GM19239 (cell line): ENCODE data around the gene TES.
"Not testable (repeated sequence)": the region's sequence is repeated elsewhere in the genome, so short reads cannot be mapped to it uniquely, and the experiment has no call there.

ENCODE experiments used
- DNase-seq: peaks from one replicate; pipeline ENCODE4 v3.0.0; 2011; ENCODE audit warnings: low spot score; ENCODE audit not compliant: insufficient read length
- FAIRE-seq: peaks from 2 replicates; lab custom pipeline; 2011; peaks lifted over from hg19 to GRCh38; lab: Jason Lieb, UNC

Gene TES

GRCh38 chr7:116273918-116274301 lies 63.6 kb downstream of the TES start:
- no peak for FAIRE-seq

GRCh38 chr7:116277070-116277469 lies 66.7 kb downstream of the TES start:
- no peak for DNase-seq
- no peak for FAIRE-seq

More at GRCh38 chr7:116273918-116274301, 63.6 kb downstream of the TES start:
- no peak for DNase-seq

GRCh38 chr7:116279217-116279616 lies 68.9 kb downstream of the TES start:
- DNase-seq: no peak
- no peak for FAIRE-seq

GRCh38 chr7:116280803-116281202 lies 70.5 kb downstream of the TES start:
- FAIRE-seq (no peak), DNase-seq (no peak)

- FAIRE-seq: no peak
Measured at GRCh38 chr7:116283595-116284204, 73.4 kb downstream of the TES start.

GRCh38 chr7:116284390-116284789 lies 74.1 kb downstream of the TES start:
- FAIRE-seq: no peak
- DNase-seq: no peak

More at GRCh38 chr7:116283595-116284204, 73.4 kb downstream of the TES start:
- DNase-seq: no peak

- FAIRE-seq (no peak), DNase-seq (no peak)
Measured at GRCh38 chr7:116285252-116285651, 74.9 kb downstream of the TES start.

GRCh38 chr7:116290740-116291139 lies 80.4 kb downstream of the TES start:
- DNase-seq (no peak), FAIRE-seq (no peak)

- FAIRE-seq: no peak
- DNase-seq: no peak
Measured at GRCh38 chr7:116291937-116292336, 81.6 kb downstream of the TES start.

GRCh38 chr7:116292381-116292780 lies 82.0 kb downstream of the TES start:
- no peak for DNase-seq
- FAIRE-seq: no peak

- FAIRE-seq: no peak
Measured at GRCh38 chr7:116293139-116293538, 82.8 kb downstream of the TES start.

GRCh38 chr7:116293633-116294032 lies 83.3 kb downstream of the TES start:
- DNase-seq (no peak), FAIRE-seq (no peak)

More at GRCh38 chr7:116293139-116293538, 82.8 kb downstream of the TES start:
- no peak for DNase-seq

GRCh38 chr7:116295903-116296302 lies 85.6 kb downstream of the TES start:
- not testable (repeated sequence) for FAIRE-seq, DNase-seq

GRCh38 chr7:116298055-116298454 lies 87.7 kb downstream of the TES start:
- DNase-seq (no peak), FAIRE-seq (no peak)

GRCh38 chr7:116298576-116298975 lies 88.2 kb downstream of the TES start:
- DNase-seq (no peak), FAIRE-seq (no peak)

GRCh38 chr7:116305485-116306408 lies 95.4 kb downstream of the TES start:
- FAIRE-seq (no peak), DNase-seq (no peak)

- no peak for FAIRE-seq
- no peak for DNase-seq
Measured at GRCh38 chr7:116306409-116307048, 96.2 kb downstream of the TES start.

- FAIRE-seq (no peak), DNase-seq (no peak)
Measured at GRCh38 chr7:116307253-116307652, 96.9 kb downstream of the TES start.
